ENCODE results near the gene RSPH10B. TPM values are rescaled to one million over a fixed set of nuclear protein-coding genes. Genes with fewer than 3 reads are reported as not detected.
"Not testable (repeated sequence)": the region's sequence is repeated elsewhere in the genome, so short reads cannot be mapped to it uniquely, and the experiment has no call there.

The RSPH10B gene
- total and polyA plus RNA-seq, 12 donors: 0.28 to 7.0 (median 0.67) TPM; not detected in 1

GRCh38 chr7:6011541-6011940 lies 41.1 kb upstream of the RSPH10B start:
- no peaks in the 10 kb centered on the region for H3K9me3 ChIP-seq (replicated peaks in 1 of 3)
- no peak for DNase-seq
- H3K4me3 ChIP-seq: no peak overlapping the region
- intact Hi-C loops (cut with DNase I): no loop called here
- WGBS, 4 donors: 80 to 86% (median 83%) methylated on average over 2 of the region's 2 CpGs
- H3K27me3 ChIP-seq: no peaks in the 10 kb centered on the region
- peak overlapping the region in 1 of 5 donors; percentile 21 for H3K27ac ChIP-seq
- peaks cover 0 to 7% of the 10 kb centered on the region in 2 donors for H3K36me3 ChIP-seq (replicated peaks in 1 of 2)
- peaks cover 15 to 29% of the 10 kb centered on the region in 2 donors for H3K4me1 ChIP-seq (replicated peaks in 1 of 2)
- no peak for TF ChIP-seq POLR2A (IDR thresholded peaks at IDR 0.05)
- no peak for TF ChIP-seq CTCF (IDR thresholded peaks at IDR 0.05)

GRCh38 chr7:6010370-6010769 lies 39.9 kb upstream of the RSPH10B start:
- Histone ChIP-seq H3K4me1 (replicated peaks in 1 of 2) (peaks cover 7 to 27% of the 10 kb centered on the region in 2 donors), H3K27ac (peak overlapping the region in 1 of 5 donors; percentile 94)
- intact Hi-C loops (cut with DNase I); H3K4me3 ChIP-seq; H3K9me3 ChIP-seq (replicated peaks in 1 of 3); H3K36me3 ChIP-seq (replicated peaks in 1 of 2); DNase-seq; H3K27me3 ChIP-seq: not testable (repeated sequence)
- 81 to 95% (median 88%) methylated on average over 8 of the region's 8 CpGs for WGBS, 4 donors

GRCh38 chr7:6008668-6009611 lies 38.5 kb upstream of the RSPH10B start, which contains the start of the genes AIMP2 and PMS2:
TSS of gene AIMP2 (plus strand) at chr7:6009272. CDS start at chr7:6009364, 92 bp downstream.
TSS of gene PMS2 (minus strand) at chr7:6009049. CDS start at chr7:6009019, 30 bp downstream.
- Histone ChIP-seq H3K27me3 (no peaks in the 10 kb centered on the region), H3K36me3 (replicated peaks in 1 of 2) (peaks cover 0 to 6% of the 10 kb centered on the region in 2 donors), H3K4me3 (peak within 1 kb of the TSS; percentile 54 to 86 (median 62)), H3K27ac (peak within 1 kb of the TSS; percentile 88 to 94 (median 94)), H3K9me3 (replicated peaks in 1 of 3) (no peaks in the 10 kb centered on the region), H3K4me1 (replicated peaks in 1 of 2) (peaks cover 7 to 24% of the 10 kb centered on the region in 2 donors)
- DNase-seq: peak; percentile 98 to 100 (median 99)
- intact Hi-C loops (cut with DNase I): no loop called here
- TF ChIP-seq POLR2A (IDR thresholded peaks at IDR 0.05) (peak; percentile 56 to 93), CTCF (IDR thresholded peaks at IDR 0.05) (peak in 3 of 6 experiments; percentile 13 to 20 (median 18))
- 0 to 3% (median 1%) methylated on average over 20 to 84 of the region's 84 CpGs for WGBS, 4 donors

- intact Hi-C loops (cut with DNase I); H3K27me3 ChIP-seq; H3K9me3 ChIP-seq (replicated peaks in 1 of 3); DNase-seq: not testable (repeated sequence)
- peak overlapping the region in 2 of 4 donors; percentile 69 to 86 for H3K4me3 ChIP-seq
- peak overlapping the region in 2 of 5 donors; percentile 94 for H3K27ac ChIP-seq
- H3K4me1 ChIP-seq (replicated peaks in 1 of 2): peaks cover 7 to 24% of the 10 kb centered on the region in 2 donors
- H3K36me3 ChIP-seq (replicated peaks in 1 of 2): peaks cover 0 to 14% of the 10 kb centered on the region in 2 donors
- 48 to 51% (median 49%) methylated on average over 27 of the region's 27 CpGs for WGBS, 4 donors
Observed at GRCh38 chr7:6007835-6008590, 37.5 kb upstream of the RSPH10B start.

- H3K4me3 ChIP-seq: no peak overlapping the region
- H3K27me3 ChIP-seq: no peaks in the 10 kb centered on the region
- 77 to 92% (median 84%) methylated on average over 4 of the region's 4 CpGs for WGBS, 4 donors
- no peak overlapping the region for H3K27ac ChIP-seq
- H3K4me1 ChIP-seq (replicated peaks in 1 of 2): peaks cover 7 to 19% of the 10 kb centered on the region in 2 donors
- peaks cover 0 to 19% of the 10 kb centered on the region in 2 donors for H3K36me3 ChIP-seq (replicated peaks in 1 of 2)
- H3K9me3 ChIP-seq (replicated peaks in 1 of 3): no peaks in the 10 kb centered on the region
- no peak for TF ChIP-seq POLR2A (IDR thresholded peaks at IDR 0.05)
- TF ChIP-seq CTCF (IDR thresholded peaks at IDR 0.05): no peak
- no peak for DNase-seq
- intact Hi-C loops (cut with DNase I): no loop called here
Observed at GRCh38 chr7:6007386-6007785, 36.9 kb upstream of the RSPH10B start.
